CD4-positive, alpha-beta T cell treated with Interleukin-15 for 4 hours (primary cell): ENCODE data around the gene TMEM139.

ENCODE experiments used
- DNase-seq: peaks from one replicate; pipeline ENCODE4 v3.0.0-alpha.2; 2020; ENCODE audit warnings: low spot score

TMEM139 gene

DNA sequence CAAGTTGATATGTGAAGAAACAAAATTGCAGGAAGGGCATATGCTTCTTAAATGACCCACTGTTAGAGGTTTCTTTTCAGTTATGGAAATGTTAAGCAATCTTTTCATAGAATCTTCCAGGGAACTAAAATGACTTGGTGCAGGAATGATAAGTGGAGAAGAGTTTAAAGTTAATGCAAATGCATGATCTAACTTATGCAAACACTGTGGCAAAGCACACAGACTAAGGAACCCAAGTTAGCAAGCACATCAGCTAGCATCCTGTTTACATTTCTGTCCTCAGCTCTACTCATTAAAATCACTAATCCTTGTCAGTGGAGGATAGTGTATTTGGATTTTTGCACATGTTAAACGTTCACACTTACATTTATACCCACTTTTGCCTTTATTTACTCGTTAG, 40.5 kb downstream of the TMEM139 start:
- DNase-seq: no peak

DNA sequence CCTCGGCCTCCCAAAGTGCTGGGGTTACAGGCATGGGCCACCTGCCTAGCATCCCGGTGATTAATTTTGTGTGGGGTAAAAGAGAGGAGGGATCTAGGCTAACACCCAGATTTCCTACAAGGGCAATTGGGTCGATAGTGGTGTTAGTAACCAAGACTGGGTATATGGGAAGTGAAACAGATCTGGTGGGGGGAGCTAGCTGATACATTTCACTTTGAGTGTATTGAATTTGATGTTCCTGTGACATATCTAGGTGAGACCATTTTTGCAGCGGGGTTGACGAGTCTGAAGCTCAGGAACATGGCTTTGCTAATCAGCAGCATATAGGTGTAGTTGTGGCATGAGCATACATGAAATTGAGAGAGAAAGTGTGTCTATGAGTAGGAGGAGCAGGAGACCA, 43.1 kb downstream of the TMEM139 start:
- DNase-seq: no peak

DNA sequence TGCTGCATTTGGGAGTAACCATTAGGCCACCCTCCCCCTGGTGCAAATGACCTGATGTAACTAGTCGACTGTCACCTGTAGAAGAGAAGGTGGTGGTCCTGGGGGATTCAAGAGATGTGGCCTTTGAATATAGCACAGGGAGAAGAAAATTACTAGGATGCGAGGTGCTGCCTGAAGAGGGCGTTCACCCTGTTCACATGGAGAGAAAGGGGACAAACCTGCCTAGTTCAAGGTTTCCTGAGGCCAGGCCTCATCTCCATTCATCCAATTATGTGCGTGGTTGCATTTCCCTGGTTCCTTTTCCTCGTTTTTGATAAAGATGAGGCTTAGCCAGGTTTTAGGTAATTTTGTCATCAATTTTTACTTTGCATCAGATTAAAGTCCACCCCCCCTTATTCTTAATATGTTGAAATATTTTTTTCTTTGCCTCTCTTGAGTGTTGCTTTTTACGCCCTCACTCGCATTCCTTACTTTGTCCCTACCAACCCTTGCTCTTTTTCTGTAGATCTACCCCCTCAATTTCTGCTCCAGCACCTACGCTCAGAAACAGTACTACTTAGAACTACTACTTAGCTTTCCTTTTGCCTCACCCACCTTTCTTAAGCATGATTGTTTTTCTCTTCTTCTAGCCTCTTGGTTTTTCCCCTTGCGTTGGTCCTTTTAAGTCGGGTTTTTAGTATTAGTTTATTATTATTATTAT, 44.9 kb downstream of the TMEM139 start:
- DNase-seq: no peak

DNA sequence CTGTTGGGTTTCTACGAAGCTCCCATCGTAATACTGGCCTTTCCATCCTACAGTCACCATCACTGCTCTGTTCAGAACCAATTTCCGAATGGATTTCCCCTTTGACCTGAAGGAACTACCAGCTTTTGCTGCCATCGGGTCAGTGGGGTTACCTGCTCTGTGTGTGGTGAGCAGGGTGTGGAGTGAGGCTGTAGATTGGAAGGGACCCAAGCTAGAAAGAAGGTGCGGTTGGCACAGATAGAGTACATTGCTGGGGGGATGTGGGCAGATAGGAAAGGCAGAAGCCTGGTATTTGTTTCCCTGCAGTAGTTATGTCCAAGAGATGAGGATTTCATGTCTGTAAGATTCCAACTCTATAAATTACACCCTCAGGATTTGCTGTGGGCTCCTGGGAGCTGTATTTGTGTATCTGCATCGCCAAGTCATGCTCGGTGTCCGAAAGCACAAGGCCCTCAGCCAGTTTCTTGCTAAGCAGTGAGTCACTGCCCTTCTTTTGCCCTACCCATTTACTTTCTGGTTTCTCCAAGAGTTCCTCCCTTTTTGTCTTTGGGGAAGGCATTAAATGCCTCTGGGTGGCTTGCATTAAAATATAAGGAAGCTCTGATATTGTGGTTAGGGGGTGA, 46.5 kb downstream of the TMEM139 start:
- DNase-seq: no peak

DNA sequence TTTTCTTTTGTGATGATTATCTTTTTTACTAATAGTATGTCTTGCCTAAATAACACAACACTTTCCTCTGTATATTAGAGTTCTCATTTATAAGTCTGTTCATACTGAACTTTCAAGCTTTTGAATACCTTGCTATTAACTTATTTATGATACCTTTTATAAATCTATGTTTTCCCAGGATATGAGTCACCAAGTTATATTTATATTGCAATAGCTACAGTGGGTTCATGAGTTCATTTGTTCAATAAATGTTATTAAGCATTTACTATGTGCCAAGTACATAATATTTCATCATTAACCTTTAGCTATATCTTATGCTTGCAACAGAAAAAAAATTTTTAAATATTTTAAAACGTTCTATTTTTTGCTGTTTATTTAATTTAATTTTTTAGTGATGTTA, 49.5 kb downstream of the TMEM139 start:
- DNase-seq: no peak

DNA sequence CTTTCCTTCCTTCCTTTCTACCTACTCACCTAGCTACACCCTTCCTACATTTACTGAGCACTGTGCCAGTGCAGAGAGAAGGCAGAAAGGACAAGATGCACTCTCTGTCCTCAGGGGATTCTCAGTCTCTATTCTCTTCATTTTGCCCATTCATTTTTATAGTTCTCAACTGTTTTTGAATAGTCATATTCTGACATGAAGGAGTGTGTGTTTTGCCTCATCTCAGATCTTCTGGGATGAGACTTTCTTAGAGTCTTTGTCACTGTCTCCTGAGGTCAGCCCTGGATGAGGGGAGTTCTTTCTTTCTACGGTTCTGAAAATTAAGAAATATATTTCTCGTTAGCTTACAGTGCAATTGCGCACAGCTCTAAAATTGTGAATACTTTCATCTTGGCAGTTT, 52.5 kb downstream of the TMEM139 start:
- DNase-seq: no peak
